SU-DHL-6 (cell line): Measurements from ENCODE around the gene ATG16L1.

Experiments
- H2AFZ ChIP-seq: fragments of 200-600 bp; sonication (generic); 2 replicates; pipeline ENCODE4 v1.6.1; 2014; ENCODE audit warnings: low read depth, mild to moderate bottlenecking, moderate library complexity, mixed read lengths, antibody characterized with exemption, low read length; ENCODE audit not compliant: severe bottlenecking
- H3F3A ChIP-seq: fragments of 200-600 bp; shearing (Covaris generic); 2 replicates; pipeline ENCODE4 v1.6.0; 2016; ENCODE audit warnings: antibody characterized with exemption, mild to moderate bottlenecking; ENCODE audit not compliant: insufficient read depth
- H3K27ac ChIP-seq: fragments of 200-600 bp; sonication (generic); 2 replicates; pipeline ENCODE4 v1.5.1; 2016; ENCODE audit warnings: low read depth, mild to moderate bottlenecking, low read length, moderate library complexity, mixed read lengths
- H3K27me3 ChIP-seq: fragments of 200-600 bp; sonication (generic), shearing (Covaris generic); 2 replicates; pipeline ENCODE4 v1.6.0; 2014; ENCODE audit warnings: mild to moderate bottlenecking, low read length
- H3K36me3 ChIP-seq: fragments of 200-600 bp; sonication (generic); 2 replicates; pipeline ENCODE4 v1.6.1; 2014; ENCODE audit warnings: mild to moderate bottlenecking, low read length, mixed read lengths
- H3K4me2 ChIP-seq: fragments of 300-600, 200-600 bp; shearing (Covaris generic), sonication (generic); 2 replicates; pipeline ENCODE4 v1.6.0; 2014; ENCODE audit warnings: low read length, low read depth, mild to moderate bottlenecking; ENCODE audit not compliant: poor library complexity, severe bottlenecking
- H3K4me3 ChIP-seq: fragments of 200-600 bp; sonication (generic); 2 replicates; pipeline ENCODE4 v1.5.1; 2014; ENCODE audit warnings: antibody characterized with exemption, low read length, mild to moderate bottlenecking, mixed read lengths; ENCODE audit not compliant: insufficient read depth, poor library complexity, severe bottlenecking
- H3K79me2 ChIP-seq: fragments of 200-600 bp; sonication (generic); 2 replicates; pipeline ENCODE4 v1.6.1; 2014; ENCODE audit warnings: mild to moderate bottlenecking, low read length, moderate library complexity; ENCODE audit not compliant: insufficient read depth
- H3K9ac ChIP-seq: fragments of 200-600 bp; sonication (generic); 2 replicates; pipeline ENCODE4 v1.7.0; 2014; ENCODE audit warnings: mild to moderate bottlenecking, low read length
- H3K9me2 ChIP-seq: fragments of 200-600 bp; sonication (generic); replicated peaks from 2 replicates; pipeline ENCODE4 v1.6.1; 2014; ENCODE audit warnings: low read length; ENCODE audit not compliant: insufficient read depth
- H3K9me3 ChIP-seq: fragments of 200-600 bp; sonication (generic); 2 replicates; pipeline ENCODE4 v1.6.1; 2014; ENCODE audit warnings: low read length, mixed read lengths; ENCODE audit not compliant: insufficient read depth
- H4K20me1 ChIP-seq: fragments of 200-600 bp; sonication (generic); 2 replicates; pipeline ENCODE4 v1.6.1; 2014; ENCODE audit warnings: low read depth, mild to moderate bottlenecking, antibody characterized with exemption, low read length, moderate library complexity, mixed read lengths
- EZH2phosphoT487 ChIP-seq: fragments of 200-600 bp; sonication (generic), shearing (Covaris generic); conservative IDR thresholded peaks from 2 replicates; pipeline ENCODE4 v1.6.1; 2018; ENCODE audit warnings: mild to moderate bottlenecking, antibody characterized with exemption, low read length, moderate library complexity, mixed read lengths
- TF ChIP-seq, protein P1 (sequence below): fragments of 200-600 bp; sonication (generic); IDR thresholded peaks from one replicate; pipeline ENCODE4 v1.5.1; 2017; ENCODE audit warnings: antibody characterized with exemption, mild to moderate bottlenecking, low read length, moderate library complexity; ENCODE audit not compliant: insufficient read depth, poor library complexity, severe bottlenecking

Gene ATG16L1

DNA sequence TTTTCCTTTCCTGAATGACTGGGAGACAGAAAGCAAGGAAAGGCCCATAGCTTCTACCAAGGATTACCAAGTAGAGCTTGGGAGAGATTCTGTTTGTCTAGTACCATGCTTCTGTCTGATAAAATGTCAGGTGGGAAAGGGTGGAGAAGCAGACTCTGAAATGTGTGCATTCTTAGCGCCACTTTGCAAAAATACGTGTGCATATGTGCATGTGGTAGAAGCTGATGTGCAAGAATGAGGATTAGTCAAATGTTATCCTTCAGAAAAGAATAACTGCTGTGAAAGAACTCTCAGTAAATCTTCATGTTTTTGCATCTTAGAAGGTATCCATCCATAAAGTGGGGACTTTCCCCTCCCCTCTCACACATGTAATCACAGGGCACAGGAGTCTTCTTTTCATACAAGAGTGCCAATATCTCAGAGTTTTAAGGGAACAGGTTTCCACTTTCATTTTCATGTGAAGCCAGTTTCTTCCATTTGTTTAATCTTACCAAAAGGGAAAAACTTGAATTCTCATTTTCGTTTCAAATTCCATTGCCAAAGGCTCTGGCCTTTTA lies 87.4 kb downstream of the ATG16L1 start:
- Histone ChIP-seq H2AFZ (no peak overlapping the region), H3K9me2 (no peaks in the 10 kb centered on the region), H3K27ac (no peak overlapping the region), H3K4me3 (no peak overlapping the region), H3K4me2 (no peak overlapping the region), H3K9me3 (no peaks in the 10 kb centered on the region), H4K20me1 (no peaks in the 10 kb centered on the region), H3K27me3 (no peaks in the 10 kb centered on the region), H3K79me2 (no peaks in the 10 kb centered on the region), H3K36me3 (no peaks in the 10 kb centered on the region), H3F3A (no peaks in the 10 kb centered on the region), H3K9ac (no peak overlapping the region)
- no peak for TF ChIP-seq EZH2phosphoT487
- TF ChIP-seq, protein P1, sequence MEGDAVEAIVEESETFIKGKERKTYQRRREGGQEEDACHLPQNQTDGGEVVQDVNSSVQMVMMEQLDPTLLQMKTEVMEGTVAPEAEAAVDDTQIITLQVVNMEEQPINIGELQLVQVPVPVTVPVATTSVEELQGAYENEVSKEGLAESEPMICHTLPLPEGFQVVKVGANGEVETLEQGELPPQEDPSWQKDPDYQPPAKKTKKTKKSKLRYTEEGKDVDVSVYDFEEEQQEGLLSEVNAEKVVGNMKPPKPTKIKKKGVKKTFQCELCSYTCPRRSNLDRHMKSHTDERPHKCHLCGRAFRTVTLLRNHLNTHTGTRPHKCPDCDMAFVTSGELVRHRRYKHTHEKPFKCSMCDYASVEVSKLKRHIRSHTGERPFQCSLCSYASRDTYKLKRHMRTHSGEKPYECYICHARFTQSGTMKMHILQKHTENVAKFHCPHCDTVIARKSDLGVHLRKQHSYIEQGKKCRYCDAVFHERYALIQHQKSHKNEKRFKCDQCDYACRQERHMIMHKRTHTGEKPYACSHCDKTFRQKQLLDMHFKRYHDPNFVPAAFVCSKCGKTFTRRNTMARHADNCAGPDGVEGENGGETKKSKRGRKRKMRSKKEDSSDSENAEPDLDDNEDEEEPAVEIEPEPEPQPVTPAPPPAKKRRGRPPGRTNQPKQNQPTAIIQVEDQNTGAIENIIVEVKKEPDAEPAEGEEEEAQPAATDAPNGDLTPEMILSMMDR = no peak

- H3K9me2 ChIP-seq = no peaks in the 10 kb centered on the region
- no peak overlapping the region for H2AFZ ChIP-seq
- H3K4me2 ChIP-seq = no peak overlapping the region
- H3K9ac ChIP-seq = no peak overlapping the region
- no peaks in the 10 kb centered on the region for H3K9me3 ChIP-seq
- no peaks in the 10 kb centered on the region for H3K36me3 ChIP-seq
- no peaks in the 10 kb centered on the region for H3K79me2 ChIP-seq
- H3F3A ChIP-seq = no peaks in the 10 kb centered on the region
- no peaks in the 10 kb centered on the region for H4K20me1 ChIP-seq
- no peaks in the 10 kb centered on the region for H3K27me3 ChIP-seq
- H3K4me3 ChIP-seq = no peak overlapping the region
- no peak overlapping the region for H3K27ac ChIP-seq
- TF ChIP-seq EZH2phosphoT487 = no peak
Observed at GRCh38 chr2:233339427-233339826, 88.0 kb downstream of the ATG16L1 start.

DNA sequence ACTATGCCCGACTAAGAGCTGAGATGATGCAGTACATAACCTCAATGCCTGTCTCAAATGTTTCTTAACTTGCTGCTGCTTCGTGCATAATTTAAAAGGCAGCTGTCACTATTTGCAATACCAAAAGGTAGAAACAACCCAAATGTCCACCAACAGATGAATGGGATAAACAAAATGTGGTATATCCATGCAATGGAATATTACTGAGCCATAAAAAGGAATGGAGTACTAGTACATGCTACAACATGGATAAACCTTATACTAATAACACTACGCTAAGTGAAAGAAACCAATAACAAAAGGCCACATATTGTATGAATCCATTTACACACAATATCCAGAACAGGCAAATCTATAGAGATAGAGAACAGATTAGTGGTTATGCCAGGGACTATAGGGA lies 89.8 kb downstream of the ATG16L1 start:
- Histone ChIP-seq H3K36me3 (no peaks in the 10 kb centered on the region), H3K4me3 (no peak overlapping the region), H3K9ac (no peak overlapping the region), H3K79me2 (no peaks in the 10 kb centered on the region), H2AFZ (no peak overlapping the region), H3K9me3 (no peaks in the 10 kb centered on the region), H3F3A (no peaks in the 10 kb centered on the region), H3K9me2 (no peaks in the 10 kb centered on the region), H4K20me1 (no peaks in the 10 kb centered on the region), H3K27me3 (no peaks in the 10 kb centered on the region), H3K27ac (no peak overlapping the region), H3K4me2 (no peak overlapping the region)
- TF ChIP-seq, protein P1 = no peak
- TF ChIP-seq EZH2phosphoT487 = no peak

DNA sequence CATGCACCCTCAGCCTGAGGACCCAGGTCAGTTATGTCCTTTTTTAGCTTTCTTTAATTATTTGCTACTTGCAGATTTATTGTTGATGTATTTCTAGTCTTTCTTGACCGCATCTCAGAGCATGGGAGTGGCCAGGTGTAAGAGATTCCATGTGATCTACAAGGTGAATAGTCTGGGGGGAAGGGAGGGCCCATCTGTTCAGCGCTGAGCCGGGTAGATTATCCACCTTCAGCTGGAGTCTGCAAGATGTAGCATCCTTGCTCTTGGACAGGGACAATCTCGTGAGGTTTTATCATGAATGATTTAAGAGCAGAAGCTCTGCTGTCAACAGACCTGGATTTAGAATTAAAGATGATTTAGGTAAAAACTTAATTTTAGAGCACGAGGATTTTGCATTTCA lies 90.8 kb downstream of the ATG16L1 start:
- TF ChIP-seq, protein P1 = no peak
- TF ChIP-seq EZH2phosphoT487 = no peak
- Histone ChIP-seq H3K4me2 (no peak overlapping the region), H3F3A (no peaks in the 10 kb centered on the region), H3K9me2 (no peaks in the 10 kb centered on the region), H3K27me3 (no peaks in the 10 kb centered on the region), H3K79me2 (no peaks in the 10 kb centered on the region), H2AFZ (no peak overlapping the region), H3K27ac (no peak overlapping the region), H3K4me3 (no peak overlapping the region), H3K36me3 (no peaks in the 10 kb centered on the region), H3K9ac (no peak overlapping the region), H3K9me3 (no peaks in the 10 kb centered on the region), H4K20me1 (no peaks in the 10 kb centered on the region)
